Activated naive CD4-positive, alpha-beta T cell treated with anti-CD3 and anti-CD28 coated beads, Interleukin-2, amount 10 ng/mL, durations not matched to agents 7 days and 5 days (primary cell): Measurements from ENCODE around the gene ADAM12.

Experiments
- CTCF ChIA-PET: fragments of 350-600 bp; sonication (Branson Sonifier 250); formaldehyde crosslinking; loops from one replicate; lab custom pipeline; 2021; ENCODE audit warnings: antibody characterized with exemption; lab: Charles Lee
- DNase-seq: peaks from one replicate; pipeline ENCODE4 v3.0.0-alpha.2; 2020
- H3K27ac Mint-ChIP-seq: one replicate; pipeline ENCODE4 v1.8.0; 2021; ENCODE audit warnings: mild to moderate bottlenecking, moderate library complexity, mixed read lengths
- H3K27me3 Mint-ChIP-seq: one replicate; pipeline ENCODE4 v1.8.0; 2021; ENCODE audit warnings: mild to moderate bottlenecking, mixed read lengths
- H3K36me3 Mint-ChIP-seq: one replicate; pipeline ENCODE4 v1.8.0; 2021; ENCODE audit warnings: mixed read lengths
- H3K4me1 Mint-ChIP-seq: one replicate; pipeline ENCODE4 v1.8.0; 2021; ENCODE audit warnings: mixed read lengths
- H3K4me3 Mint-ChIP-seq: one replicate; pipeline ENCODE4 v1.8.0; 2021; ENCODE audit warnings: mild to moderate bottlenecking, moderate library complexity, mixed read lengths
- H3K9me3 Mint-ChIP-seq: one replicate; pipeline ENCODE4 v1.8.0; 2021; ENCODE audit warnings: mixed read lengths

Gene ADAM12

DNA sequence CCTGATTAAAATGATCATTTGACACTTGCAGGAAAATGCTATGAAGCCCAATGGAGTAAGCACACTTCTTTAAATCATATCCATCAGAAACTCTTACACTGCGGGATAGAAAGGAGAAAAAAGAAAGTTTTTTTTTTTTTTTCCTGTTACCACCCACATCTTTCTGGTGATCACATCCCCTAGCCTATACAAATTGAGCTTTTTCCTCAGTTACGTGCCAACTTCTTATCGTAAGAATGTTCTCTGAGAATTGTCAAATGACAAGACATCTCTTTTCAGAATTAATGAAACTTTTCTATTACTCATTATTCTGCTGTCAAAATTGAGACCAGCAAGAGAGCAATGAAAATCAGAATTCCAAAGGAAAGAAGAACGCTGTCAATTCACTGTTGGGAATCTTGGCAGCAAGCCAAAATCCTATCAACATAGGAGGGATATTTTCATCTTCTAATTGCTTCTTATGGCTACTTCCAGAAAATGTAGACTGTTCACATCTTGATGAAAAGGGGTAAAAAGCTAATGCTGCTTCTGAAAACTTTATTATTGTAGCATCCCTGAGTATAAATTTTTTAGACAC lies 179.5 kb downstream of the ADAM12 start:
- CTCF ChIA-PET: no interaction called here
- no peaks in the 10 kb centered on the region for H3K27me3 Mint-ChIP-seq
- no peak overlapping the region for H3K4me3 Mint-ChIP-seq
- DNase-seq: no peak
- no peaks in the 10 kb centered on the region for H3K9me3 Mint-ChIP-seq
- H3K36me3 Mint-ChIP-seq: no peaks in the 10 kb centered on the region
- H3K27ac Mint-ChIP-seq: no peak overlapping the region
- H3K4me1 Mint-ChIP-seq: no peaks in the 10 kb centered on the region

DNA sequence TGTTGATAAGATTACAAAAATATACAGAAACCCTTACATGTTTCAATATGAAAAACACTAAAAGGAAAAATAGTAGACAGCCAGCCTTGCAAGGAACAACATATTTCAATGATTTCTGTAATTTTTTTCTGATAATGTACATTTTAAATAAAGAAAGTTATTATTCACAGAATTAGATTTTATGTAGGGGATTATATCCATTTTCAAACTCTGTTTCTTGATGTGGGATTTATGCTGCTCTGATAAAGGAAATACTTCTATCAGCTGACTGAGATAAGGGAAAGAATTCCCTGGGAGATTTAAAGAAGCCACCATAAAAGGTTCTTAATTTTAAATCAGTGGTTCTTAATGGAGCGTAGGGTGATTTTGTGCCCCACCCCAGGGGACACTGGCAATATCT lies 180.4 kb downstream of the ADAM12 start:
- no peaks in the 10 kb centered on the region for H3K27me3 Mint-ChIP-seq
- no peak for DNase-seq
- CTCF ChIA-PET: no interaction called here
- H3K36me3 Mint-ChIP-seq: no peaks in the 10 kb centered on the region
- no peaks in the 10 kb centered on the region for H3K9me3 Mint-ChIP-seq
- no peak overlapping the region for H3K27ac Mint-ChIP-seq
- H3K4me3 Mint-ChIP-seq: no peak overlapping the region
- no peaks in the 10 kb centered on the region for H3K4me1 Mint-ChIP-seq

DNA sequence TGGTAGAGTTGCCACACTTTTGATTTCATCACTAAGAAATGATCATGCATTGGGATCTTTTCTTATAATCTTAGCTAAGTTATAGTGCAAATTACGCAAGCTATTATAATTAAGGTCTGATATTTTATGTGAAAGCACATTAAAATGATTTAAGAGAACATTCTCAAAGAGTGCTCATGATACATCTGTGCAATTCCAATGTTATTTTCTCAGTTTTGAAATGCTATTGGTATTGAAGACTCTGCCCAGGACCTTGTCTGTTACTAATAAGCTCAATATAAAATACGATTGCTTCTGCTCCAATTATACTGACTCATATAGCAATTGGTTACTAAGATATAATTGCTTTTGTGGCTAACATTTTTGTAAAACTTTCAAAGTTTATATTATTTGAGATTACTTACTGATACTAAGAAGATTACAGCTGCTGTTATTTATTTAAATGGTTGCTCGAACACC lies 180.9 kb downstream of the ADAM12 start:
- CTCF ChIA-PET: no interaction called here
- H3K36me3 Mint-ChIP-seq: no peaks in the 10 kb centered on the region
- no peak overlapping the region for H3K4me3 Mint-ChIP-seq
- no peaks in the 10 kb centered on the region for H3K9me3 Mint-ChIP-seq
- no peak for DNase-seq
- no peaks in the 10 kb centered on the region for H3K27me3 Mint-ChIP-seq
- H3K4me1 Mint-ChIP-seq: no peaks in the 10 kb centered on the region
- no peak overlapping the region for H3K27ac Mint-ChIP-seq

DNA sequence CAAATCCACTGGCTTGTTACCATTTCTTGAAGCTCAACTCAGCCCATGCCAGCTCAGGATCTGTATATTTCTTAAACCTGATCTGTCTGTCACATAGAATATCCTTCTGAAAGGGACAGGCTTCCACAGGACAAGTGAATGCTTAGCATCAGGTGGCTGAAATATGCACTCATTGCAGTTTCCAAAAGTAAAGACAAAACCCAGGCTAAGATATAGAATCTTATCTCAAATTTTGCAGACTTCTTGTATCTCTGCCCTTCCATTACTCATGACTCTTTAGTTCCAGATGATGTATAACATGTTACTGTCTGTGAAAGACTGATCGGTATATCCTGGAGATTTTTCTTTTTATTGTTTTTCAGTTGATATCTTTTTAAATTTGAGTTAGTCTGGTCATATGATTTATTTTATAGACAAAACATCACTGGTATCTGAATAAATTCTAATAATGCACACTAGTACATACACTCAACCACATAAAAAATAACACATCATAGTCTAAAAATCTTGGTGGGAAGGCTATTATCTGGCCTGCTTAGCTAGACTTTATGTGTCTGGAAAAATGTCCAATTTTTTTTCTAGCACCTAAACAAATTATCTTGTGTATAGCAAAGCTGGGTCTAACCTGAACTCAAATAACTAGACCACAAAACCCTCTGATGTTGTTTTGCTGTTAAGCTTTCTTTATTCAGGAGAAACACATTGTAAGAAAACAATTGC lies 182.6 kb downstream of the ADAM12 start:
- Mint-ChIP-seq H3K36me3 (no peaks in the 10 kb centered on the region), H3K4me3 (no peak overlapping the region), H3K4me1 (no peaks in the 10 kb centered on the region), H3K27me3 (no peaks in the 10 kb centered on the region), H3K27ac (no peak overlapping the region), H3K9me3 (peaks cover 3% of the 10 kb centered on the region)
- no peak for DNase-seq
- CTCF ChIA-PET: no interaction called here

DNA sequence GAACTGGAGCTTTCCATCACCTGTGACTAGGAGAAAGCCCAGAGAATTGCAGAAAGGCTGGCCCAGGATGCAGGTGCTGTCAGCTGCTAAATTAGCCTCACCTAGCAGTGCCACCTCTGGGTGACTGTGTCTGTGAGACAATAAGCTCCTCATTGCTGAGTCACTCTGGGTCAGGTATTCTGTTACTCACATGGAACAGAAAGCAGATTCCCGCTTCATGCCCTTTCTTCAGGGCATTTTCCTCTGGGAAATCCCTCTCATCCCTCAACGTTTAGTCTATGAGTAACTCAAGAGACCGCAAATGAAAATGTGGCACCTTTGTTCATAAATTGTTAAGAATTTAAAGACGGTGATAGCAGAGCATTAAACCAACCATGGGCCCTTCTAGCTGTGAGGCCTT lies 184.0 kb downstream of the ADAM12 start:
- CTCF ChIA-PET: no interaction called here
- H3K4me1 Mint-ChIP-seq: no peaks in the 10 kb centered on the region
- peaks cover 5% of the 10 kb centered on the region for H3K9me3 Mint-ChIP-seq
- no peak overlapping the region for H3K4me3 Mint-ChIP-seq
- DNase-seq: no peak
- H3K36me3 Mint-ChIP-seq: no peaks in the 10 kb centered on the region
- no peak overlapping the region for H3K27ac Mint-ChIP-seq
- no peaks in the 10 kb centered on the region for H3K27me3 Mint-ChIP-seq

DNA sequence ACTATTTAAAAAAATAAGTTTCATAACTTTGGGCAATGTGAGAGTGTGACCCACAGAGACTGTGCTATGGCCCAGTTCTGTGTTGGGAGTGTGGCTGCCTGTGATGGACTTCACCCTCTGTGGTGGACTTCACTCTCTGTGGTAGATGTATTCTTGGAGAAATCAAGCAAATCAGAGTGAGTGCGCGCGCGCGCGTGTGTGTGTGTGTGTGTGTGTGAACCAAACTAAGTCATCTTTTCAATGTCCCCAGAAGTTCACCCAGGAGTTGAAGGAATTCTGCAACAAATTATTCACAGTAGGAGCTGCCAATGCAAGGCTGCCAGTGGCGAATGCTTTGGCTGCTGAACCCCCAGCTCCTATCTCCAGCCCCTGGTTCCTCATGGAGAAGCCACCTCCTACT lies 184.5 kb downstream of the ADAM12 start:
- H3K27ac Mint-ChIP-seq: no peak overlapping the region
- H3K4me3 Mint-ChIP-seq: no peak overlapping the region
- CTCF ChIA-PET: no interaction called here
- peaks cover 5% of the 10 kb centered on the region for H3K9me3 Mint-ChIP-seq
- H3K27me3 Mint-ChIP-seq: no peaks in the 10 kb centered on the region
- no peaks in the 10 kb centered on the region for H3K4me1 Mint-ChIP-seq
- H3K36me3 Mint-ChIP-seq: no peaks in the 10 kb centered on the region
- no peak for DNase-seq

DNA sequence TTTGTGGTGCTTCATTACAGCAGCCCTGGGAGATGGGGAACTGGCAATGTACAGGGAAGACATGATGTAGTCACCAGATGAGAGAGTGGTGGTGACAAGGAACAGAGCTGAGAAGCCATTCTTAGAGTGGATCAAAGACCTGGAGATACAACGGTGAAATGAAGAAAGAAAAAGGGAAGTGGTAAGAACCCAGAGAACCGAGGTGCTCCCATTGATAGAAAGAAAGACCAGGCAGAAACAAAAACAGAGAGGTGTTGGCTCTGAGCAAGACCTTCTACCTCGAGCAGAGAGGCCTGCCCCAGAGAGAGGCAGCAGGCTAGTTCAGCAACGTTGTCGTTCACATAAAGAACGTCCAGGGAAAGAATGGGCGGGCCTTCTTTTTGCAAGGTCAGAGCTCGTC lies 186.7 kb downstream of the ADAM12 start:
- H3K36me3 Mint-ChIP-seq: no peaks in the 10 kb centered on the region
- no peak overlapping the region for H3K4me3 Mint-ChIP-seq
- no peak overlapping the region for H3K27ac Mint-ChIP-seq
- no peaks in the 10 kb centered on the region for H3K4me1 Mint-ChIP-seq
- CTCF ChIA-PET: no interaction called here
- DNase-seq: no peak
- H3K27me3 Mint-ChIP-seq: no peaks in the 10 kb centered on the region
- H3K9me3 Mint-ChIP-seq: peaks cover 10% of the 10 kb centered on the region

DNA sequence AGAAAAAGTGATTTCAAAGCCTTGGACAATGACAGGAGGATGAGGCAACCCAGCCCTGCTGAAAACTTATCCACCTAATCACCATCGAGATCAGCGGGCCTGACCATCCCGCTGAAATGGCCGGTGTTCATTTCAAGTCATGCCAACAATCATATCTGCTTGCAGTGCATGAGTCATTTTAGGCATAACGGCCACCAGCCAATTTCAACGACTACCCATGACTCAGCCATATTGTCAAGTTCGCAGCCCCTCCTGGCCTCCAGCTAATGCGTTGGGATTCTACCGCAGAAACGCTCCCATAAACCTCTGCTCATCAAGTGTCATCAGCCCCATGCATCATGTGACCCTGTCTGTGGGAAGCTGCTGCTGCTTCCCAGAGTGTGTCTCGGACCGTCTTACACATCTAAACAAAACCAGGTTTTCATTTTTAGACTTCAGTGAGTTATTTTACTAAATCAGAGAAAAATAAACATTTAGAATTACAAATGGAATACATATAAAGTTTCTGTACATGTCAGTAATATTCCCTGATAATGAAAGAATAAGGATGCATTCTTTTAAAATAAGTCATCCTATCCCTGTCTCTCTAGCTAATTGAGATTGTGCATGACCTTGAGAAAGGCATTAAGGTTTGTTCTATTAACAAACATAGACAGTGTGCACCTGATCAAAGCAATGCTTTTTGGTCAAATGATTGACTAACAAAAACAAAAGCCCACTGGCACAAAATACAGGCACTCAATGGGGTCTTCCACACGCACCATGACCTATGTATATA lies 188.9 kb downstream of the ADAM12 start:
- no peak for DNase-seq
- Mint-ChIP-seq H3K9me3 (peaks cover 10% of the 10 kb centered on the region), H3K4me1 (no peaks in the 10 kb centered on the region), H3K27me3 (no peaks in the 10 kb centered on the region), H3K4me3 (no peak overlapping the region), H3K36me3 (no peaks in the 10 kb centered on the region), H3K27ac (no peak overlapping the region)
- CTCF ChIA-PET: no interaction called here

DNA sequence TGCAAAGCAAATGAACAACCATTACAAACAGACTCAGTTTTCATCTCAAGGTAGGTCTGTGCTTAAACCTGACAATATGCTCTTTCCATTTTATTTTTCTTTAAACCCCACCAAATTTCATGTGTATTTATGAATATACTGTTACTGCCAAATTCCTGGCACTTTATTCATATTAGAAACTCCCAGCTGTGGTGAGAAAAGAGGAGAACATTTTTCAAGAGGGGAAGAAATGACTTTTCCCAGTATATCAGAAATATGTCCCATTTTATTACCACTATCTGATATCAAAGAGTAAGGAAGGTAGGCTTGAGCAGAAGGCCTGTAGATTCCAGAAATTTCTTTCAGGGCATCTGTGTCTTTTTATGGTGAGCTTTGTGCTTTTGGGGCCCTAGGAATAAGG lies 189.6 kb downstream of the ADAM12 start:
- H3K9me3 Mint-ChIP-seq: peaks cover 10% of the 10 kb centered on the region

DNA sequence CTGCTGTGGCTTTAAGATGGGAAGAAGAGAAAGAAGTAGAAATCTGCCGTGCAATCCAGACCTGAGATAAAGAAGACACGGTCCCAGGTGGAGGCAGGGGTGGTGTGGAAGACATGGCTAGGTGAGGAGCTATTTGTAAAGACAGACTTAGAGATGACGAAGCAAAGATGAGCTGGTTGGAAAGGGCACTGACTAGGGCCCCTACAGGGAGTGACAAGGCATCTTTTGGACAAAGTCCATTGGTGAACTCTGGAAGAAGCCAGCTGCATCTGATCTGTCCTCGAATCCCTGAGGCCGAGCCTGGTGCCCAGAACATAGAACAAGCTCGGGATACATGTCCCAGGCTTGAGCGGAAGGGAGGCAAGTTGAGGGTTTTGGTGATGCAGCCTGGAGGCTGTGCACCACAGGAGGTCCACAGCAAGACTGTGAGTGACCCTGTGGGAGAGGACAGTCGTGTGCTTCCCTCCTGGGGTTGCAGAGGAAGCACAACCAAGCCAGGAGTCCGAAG lies 191.2 kb downstream of the ADAM12 start:
- Mint-ChIP-seq H3K27me3 (no peaks in the 10 kb centered on the region), H3K4me3 (no peak overlapping the region), H3K4me1 (no peaks in the 10 kb centered on the region), H3K27ac (no peak overlapping the region), H3K36me3 (no peaks in the 10 kb centered on the region), H3K9me3 (peaks cover 10% of the 10 kb centered on the region)
- CTCF ChIA-PET: interaction anchor here (0.7 kb wide), 1 partner anchor 642 kb away, joined by 4 read pairs; no protein-coding TSS in a partner anchor
- DNase-seq: no peak

More for the DNA sequence above, 189.6 kb downstream of the ADAM12 start:
- Mint-ChIP-seq H3K27ac (no peak overlapping the region), H3K4me3 (no peak overlapping the region), H3K27me3 (no peaks in the 10 kb centered on the region), H3K4me1 (no peaks in the 10 kb centered on the region), H3K36me3 (no peaks in the 10 kb centered on the region)
- CTCF ChIA-PET: no interaction called here
- no peak for DNase-seq

DNA sequence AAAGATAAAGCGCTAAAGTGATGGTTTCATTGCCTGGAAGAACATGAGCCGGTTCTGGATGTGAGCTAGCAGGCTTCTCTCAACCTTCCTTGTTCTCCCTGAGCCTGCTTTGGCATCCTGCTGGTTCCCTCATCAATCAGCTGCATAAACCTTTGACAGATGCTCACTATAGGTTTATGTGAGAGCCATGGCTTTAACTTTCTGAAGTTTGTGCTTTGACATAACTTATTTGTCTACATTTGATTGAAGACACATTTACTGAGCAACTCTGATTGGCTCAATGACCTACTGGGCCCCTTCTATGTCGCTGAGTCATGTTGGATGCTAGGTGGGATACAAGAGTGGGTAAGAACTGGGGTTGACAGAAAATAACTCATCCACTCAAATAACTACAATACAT lies 192.0 kb downstream of the ADAM12 start:
- Mint-ChIP-seq H3K9me3 (peaks cover 11% of the 10 kb centered on the region), H3K27me3 (no peaks in the 10 kb centered on the region), H3K27ac (no peak overlapping the region), H3K4me1 (no peaks in the 10 kb centered on the region), H3K4me3 (no peak overlapping the region), H3K36me3 (no peaks in the 10 kb centered on the region)
- DNase-seq: no peak
- CTCF ChIA-PET: no interaction called here

DNA sequence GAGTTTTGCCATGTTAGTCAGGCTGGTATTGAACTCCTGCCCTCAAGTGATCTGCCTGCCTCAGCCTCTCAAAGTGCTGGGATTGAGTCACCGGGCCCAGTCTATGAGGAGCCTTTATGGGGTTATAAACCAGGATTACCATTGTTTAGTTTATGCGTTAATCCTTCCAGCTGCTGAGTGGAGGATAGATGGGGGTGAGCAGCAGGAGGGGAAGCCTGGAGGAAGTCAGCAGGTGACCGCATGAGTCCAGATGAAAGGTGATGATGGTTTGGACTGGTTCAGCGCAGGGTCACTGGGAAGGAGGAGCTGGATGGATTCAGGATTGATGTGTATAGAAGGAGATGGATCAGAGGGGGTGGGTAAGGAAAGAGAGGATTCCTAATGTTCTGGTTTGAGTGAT lies 197.1 kb downstream of the ADAM12 start:
- Mint-ChIP-seq H3K36me3 (no peaks in the 10 kb centered on the region), H3K27ac (no peak overlapping the region), H3K27me3 (no peaks in the 10 kb centered on the region), H3K4me1 (no peaks in the 10 kb centered on the region), H3K4me3 (no peak overlapping the region), H3K9me3 (peaks cover 5% of the 10 kb centered on the region)
- DNase-seq: no peak
- CTCF ChIA-PET: no interaction called here

DNA sequence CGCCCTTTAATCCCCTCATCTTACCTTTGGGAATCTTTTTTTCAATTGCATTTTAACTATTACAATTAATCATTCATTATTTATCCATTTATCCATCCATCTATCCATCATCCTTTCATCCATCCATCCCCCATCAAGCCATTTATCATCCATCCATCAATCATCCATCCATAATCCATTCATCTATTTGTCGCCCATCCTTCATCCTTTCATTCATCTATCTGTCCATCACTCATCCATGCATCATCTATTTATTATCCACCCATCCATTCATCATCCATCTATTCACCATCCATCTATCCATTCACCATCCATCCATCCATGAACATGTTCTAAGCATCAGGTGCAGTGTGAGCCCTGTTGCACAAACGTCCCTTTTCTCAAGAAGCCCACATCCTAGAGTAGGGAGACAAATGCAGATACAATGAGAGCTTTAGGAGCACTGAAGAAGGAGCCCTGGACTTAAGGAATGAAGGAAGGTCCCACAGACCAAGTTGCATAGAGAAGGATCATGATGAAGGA lies 199.5 kb downstream of the ADAM12 start:
- CTCF ChIA-PET: no interaction called here

DNA sequence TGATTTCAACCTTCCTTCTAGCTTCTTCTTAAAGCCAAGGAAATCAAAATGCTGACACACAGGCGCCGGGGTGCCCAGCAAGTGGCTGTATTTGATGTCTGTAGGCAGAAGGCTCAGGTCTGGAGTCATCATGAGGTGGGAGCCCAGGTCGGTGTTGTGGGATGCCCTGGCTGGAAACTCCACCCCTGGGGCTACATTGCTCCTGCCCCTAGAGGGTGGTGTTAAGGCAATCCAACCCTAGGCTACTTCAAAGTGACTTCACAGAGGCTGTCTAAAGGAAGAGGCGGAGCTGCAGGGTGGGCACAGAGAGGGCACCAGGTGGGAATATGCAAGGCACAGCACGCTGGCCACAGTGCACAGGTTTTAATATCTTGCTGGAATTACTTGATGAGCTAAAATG lies 200.9 kb downstream of the ADAM12 start:
- no peak for DNase-seq
- H3K4me1 Mint-ChIP-seq: no peaks in the 10 kb centered on the region
- H3K27me3 Mint-ChIP-seq: no peaks in the 10 kb centered on the region
- CTCF ChIA-PET: no interaction called here
- no peaks in the 10 kb centered on the region for H3K36me3 Mint-ChIP-seq
- peaks cover 5% of the 10 kb centered on the region for H3K9me3 Mint-ChIP-seq
- no peak overlapping the region for H3K27ac Mint-ChIP-seq
- no peak overlapping the region for H3K4me3 Mint-ChIP-seq

More for the DNA sequence above, 199.5 kb downstream of the ADAM12 start:
- Mint-ChIP-seq H3K4me3 (no peak overlapping the region), H3K4me1 (no peaks in the 10 kb centered on the region), H3K36me3 (no peaks in the 10 kb centered on the region), H3K27me3 (no peaks in the 10 kb centered on the region), H3K9me3 (peaks cover 5% of the 10 kb centered on the region), H3K27ac (no peak overlapping the region)
- DNase-seq: no peak
